Esophagus muscularis mucosa (tissue), 4 donors: ENCODE results near the gene HIC1. TPM values are rescaled to one million over a fixed set of nuclear protein-coding genes. Genes with fewer than 3 reads are reported as not detected.

Experiments
- DNase-seq: peaks from one replicate; pipeline ENCODE4 v3.0.0-alpha.2; 2017; ENCODE audit errors: extremely low spot score
- H3K27ac ChIP-seq, 4 donors: fragments of 200-600 bp; sonication (generic); replicated peaks in 1 of 4; 1 replicate in 3 of 4; 2 replicates in 1 of 4; pipeline ENCODE4 v1.5.1; 2016 to 2019; ENCODE audit warnings: mild to moderate bottlenecking in 1 of 4
- H3K27me3 ChIP-seq, 4 donors: fragments of 200-600 bp; sonication (generic); one replicate each; pipeline versions ENCODE4 v1.5.1 to v1.6.0; 2016 to 2019
- H3K36me3 ChIP-seq, 4 donors: fragments of 200-600 bp; sonication (generic); one replicate each; pipeline ENCODE4 v1.5.1; 2016 to 2019
- H3K4me1 ChIP-seq, 4 donors: fragments of 200-600 bp; sonication (generic); one replicate each; pipeline ENCODE4 v1.5.1; 2016 to 2019
- H3K4me3 ChIP-seq, 4 donors: fragments of 200-600 bp; sonication (generic); 1 replicate in 2 of 4; 2 replicates in 2 of 4; pipeline ENCODE4 v1.5.1; 2016 to 2019; ENCODE audit warnings: mild to moderate bottlenecking in 4 of 4, moderate library complexity in 1 of 4
- H3K9me3 ChIP-seq, 4 donors: fragments of 200-600 bp; sonication (generic); 1 replicate in 3 of 4; 2 replicates in 1 of 4; pipeline ENCODE4 v1.5.1; 2016 to 2019
- CTCF ChIP-seq, 3 experiments: fragments of 200-600 bp in 2 of 3; fragments of 450-650 bp in 1 of 3; sonication (generic) in 2 of 3; IDR thresholded peaks; one replicate each; pipeline ENCODE4 v1.5.1; 2017 to 2019; ENCODE audit warnings: antibody characterized with exemption in 3 of 3, mild to moderate bottlenecking in 2 of 3, moderate library complexity in 1 of 3
- EP300 ChIP-seq: sonication (generic); formaldehyde crosslinking; IDR thresholded peaks from one replicate; pipeline ENCODE4 v1.6.1; 2017; ENCODE audit warnings: antibody characterized with exemption
- POLR2A ChIP-seq: fragments of 450-650 bp; IDR thresholded peaks from one replicate; pipeline ENCODE4 v1.6.1; 2017; ENCODE audit warnings: antibody characterized with exemption, moderate library complexity, mild to moderate bottlenecking, low read depth
- POLR2AphosphoS5 ChIP-seq, 2 donors: sonication (generic); formaldehyde crosslinking; IDR thresholded peaks; one replicate each; pipeline ENCODE4 v1.6.1; 2017; ENCODE audit warnings: antibody characterized with exemption in 2 of 2
- WGBS: methylation state at CpG from one replicate; pipeline ENCODE4 v1.1.5; 2018; 5-methylcytosine and 5-hydroxymethylcytosine counted together
- intact Hi-C: fragments of 100-400 bp; cut with DNase I; formaldehyde crosslinking; loops from one replicate; pipeline ENCODE4 v1.15.1; 2023
- total RNA-seq, 4 donors: library from RNA; depleted of rRNA; stranded (reverse); fragments of >200 nt; gene quantifications; one replicate each; pipeline versions ENCODE4 v1.1.0 to v1.2.1, GENCODE V29; 2016

HIC1 gene
- total RNA-seq, 4 donors from 2014 or later, result 48.6 to 86.4 (median 54.9) TPM

DNA sequence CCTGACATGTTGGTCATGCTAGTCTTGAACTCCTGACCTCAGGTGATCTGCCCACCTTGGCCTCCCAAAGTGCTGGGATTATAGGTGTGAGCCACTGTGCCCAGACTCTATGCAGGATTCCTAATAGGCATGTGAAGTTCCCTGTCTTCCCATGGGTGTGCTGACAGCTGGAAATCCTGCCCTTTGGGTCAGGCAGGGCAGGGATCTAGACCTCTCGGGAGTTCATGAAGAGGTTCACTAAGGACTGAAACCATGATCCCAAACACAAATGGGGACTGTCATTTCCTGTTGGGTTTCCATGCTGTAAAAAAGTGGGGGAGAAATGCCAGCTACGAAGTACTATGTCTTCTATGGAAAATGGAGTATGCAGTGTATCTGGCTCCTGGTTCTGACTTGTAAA lies 52.1 kb downstream of the HIC1 start:
- WGBS, result 78% methylated on average over 2 of the region's 2 CpGs
- peaks cover 0 to 3% (median 0%) of the 10 kb centered on the region in 4 donors for H3K36me3 ChIP-seq
- H3K4me3 ChIP-seq, result no peak overlapping the region
- no peaks in the 10 kb centered on the region for H3K9me3 ChIP-seq
- H3K27ac ChIP-seq, result peak overlapping the region; percentile 31 to 51 (median 41)
- H3K27me3 ChIP-seq, result no peaks in the 10 kb centered on the region
- TF ChIP-seq POLR2A (no peak), POLR2AphosphoS5 (IDR thresholded peaks at IDR 0.05) (no peak), EP300 (no peak), CTCF (IDR thresholded peaks at IDR 0.05) (no peak)
- intact Hi-C loops, result no loop called here
- DNase-seq, result no peak
- H3K4me1 ChIP-seq, result peaks cover 23 to 48% (median 41%) of the 10 kb centered on the region in 4 donors

GRCh38 chr17:2107506-2107905 lies 52.6 kb downstream of the HIC1 start:
- Histone ChIP-seq H3K9me3 (no peaks in the 10 kb centered on the region), H3K4me1 (peaks cover 23 to 48% (median 39%) of the 10 kb centered on the region in 4 donors), H3K27me3 (no peaks in the 10 kb centered on the region), H3K4me3 (no peak overlapping the region), H3K36me3 (peaks cover 0 to 3% (median 0%) of the 10 kb centered on the region in 4 donors), H3K27ac (peak overlapping the region in 2 of 4 donors; percentile 48 to 51)
- DNase-seq, result no peak
- intact Hi-C loops, result no loop called here
- TF ChIP-seq CTCF (IDR thresholded peaks at IDR 0.05) (no peak), POLR2A (no peak), POLR2AphosphoS5 (IDR thresholded peaks at IDR 0.05) (no peak), EP300 (no peak)
- WGBS, result 68% methylated on average over 3 of the region's 3 CpGs

GRCh38 chr17:2108170-2108569 lies 53.3 kb downstream of the HIC1 start:
- no peaks in the 10 kb centered on the region for H3K9me3 ChIP-seq
- TF ChIP-seq CTCF (IDR thresholded peaks at IDR 0.05) (no peak), POLR2A (no peak), EP300 (no peak), POLR2AphosphoS5 (IDR thresholded peaks at IDR 0.05) (no peak)
- H3K27me3 ChIP-seq, result no peaks in the 10 kb centered on the region
- WGBS, result 86% methylated on average over 8 of the region's 8 CpGs
- intact Hi-C loops, result no loop called here
- DNase-seq, result no peak
- no peak overlapping the region for H3K27ac ChIP-seq
- H3K36me3 ChIP-seq, result peaks cover 0 to 3% (median 0%) of the 10 kb centered on the region in 4 donors
- H3K4me3 ChIP-seq, result no peak overlapping the region
- H3K4me1 ChIP-seq, result peaks cover 23 to 42% (median 32%) of the 10 kb centered on the region in 4 donors

DNA sequence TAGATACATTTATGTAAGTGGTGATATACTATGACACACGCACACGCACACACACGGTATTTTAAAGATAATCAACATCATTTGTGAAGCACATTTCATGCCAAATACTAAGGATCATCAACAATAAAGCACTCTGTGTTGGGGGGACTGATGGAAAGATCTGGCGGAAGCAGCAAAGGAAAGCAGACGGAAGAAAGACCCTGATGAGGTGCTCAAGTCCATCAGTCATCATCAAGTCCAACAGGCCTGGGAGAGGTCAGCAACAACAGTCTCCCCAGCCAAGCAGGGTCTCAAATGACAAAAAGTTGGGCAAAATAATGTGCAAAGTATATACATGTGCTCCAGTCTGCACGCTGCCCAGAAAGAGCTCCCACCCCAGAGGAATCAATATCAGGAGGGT lies 55.5 kb downstream of the HIC1 start:
- Histone ChIP-seq H3K27me3 (no peaks in the 10 kb centered on the region), H3K27ac (no peak overlapping the region), H3K36me3 (peaks cover 0 to 3% (median 0%) of the 10 kb centered on the region in 4 donors), H3K4me1 (peaks cover 22 to 31% (median 24%) of the 10 kb centered on the region in 4 donors), H3K4me3 (no peak overlapping the region), H3K9me3 (no peaks in the 10 kb centered on the region)
- intact Hi-C loops, result no loop called here
- 91% methylated on average over 6 of the region's 6 CpGs for WGBS
- TF ChIP-seq CTCF (IDR thresholded peaks at IDR 0.05) (no peak), EP300 (no peak), POLR2AphosphoS5 (IDR thresholded peaks at IDR 0.05) (no peak), POLR2A (no peak)
- DNase-seq, result no peak

GRCh38 chr17:2111691-2112090 lies 56.8 kb downstream of the HIC1 start:
- H3K4me1 ChIP-seq, result peaks cover 12 to 18% (median 14%) of the 10 kb centered on the region in 4 donors
- 92% methylated on average over 2 of the region's 5 CpGs for WGBS
- no peak overlapping the region for H3K27ac ChIP-seq
- DNase-seq, result no peak
- no peaks in the 10 kb centered on the region for H3K9me3 ChIP-seq
- intact Hi-C loops, result no loop called here
- TF ChIP-seq EP300, result no peak
- TF ChIP-seq POLR2AphosphoS5 (IDR thresholded peaks at IDR 0.05), result no peak
- no peak for TF ChIP-seq POLR2A
- TF ChIP-seq CTCF (IDR thresholded peaks at IDR 0.05), result no peak
- no peaks in the 10 kb centered on the region for H3K27me3 ChIP-seq
- H3K4me3 ChIP-seq, result no peak overlapping the region
- peaks cover 0 to 3% (median 0%) of the 10 kb centered on the region in 4 donors for H3K36me3 ChIP-seq
